ENCODE data around the gene SLC24A1. TPM values are rescaled to one million over a fixed set of nuclear protein-coding genes. Genes with fewer than 3 reads are reported as not detected.

SLC24A1 gene
- total RNA-seq, 1 donor from 2014 or later, result 11.8 TPM

GRCh38 chr15:65619626-65620290 lies 2.0 kb upstream of the SLC24A1 start:
- Histone ChIP-seq H3K4me1 (no peaks in the 10 kb centered on the region), H3K4me3 (no peak overlapping the region), H3K36me3 (peaks cover 6% of the 10 kb centered on the region), H3K27ac (no peak overlapping the region), H3K27me3 (no peaks in the 10 kb centered on the region), H3K9me3 (no peaks in the 10 kb centered on the region)
- intact Hi-C loops (cut with DNase I), result no loop called here
- ATAC-seq, result no peak
- no peak for TF ChIP-seq CTCF (IDR thresholded peaks at IDR 0.05)
- DNase-seq, result no peak

GRCh38 chr15:65620833-65621232 lies 905 bp upstream of the SLC24A1 start:
- Histone ChIP-seq H3K27me3 (no peaks in the 10 kb centered on the region), H3K27ac (no peak overlapping the region), H3K4me1 (no peaks in the 10 kb centered on the region), H3K9me3 (no peaks in the 10 kb centered on the region), H3K36me3 (peaks cover 13% of the 10 kb centered on the region), H3K4me3 (no peak overlapping the region)
- TF ChIP-seq CTCF (IDR thresholded peaks at IDR 0.05), result no peak
- ATAC-seq (no peak), DNase-seq (no peak)
- intact Hi-C loops (cut with DNase I), result no loop called here

DNA sequence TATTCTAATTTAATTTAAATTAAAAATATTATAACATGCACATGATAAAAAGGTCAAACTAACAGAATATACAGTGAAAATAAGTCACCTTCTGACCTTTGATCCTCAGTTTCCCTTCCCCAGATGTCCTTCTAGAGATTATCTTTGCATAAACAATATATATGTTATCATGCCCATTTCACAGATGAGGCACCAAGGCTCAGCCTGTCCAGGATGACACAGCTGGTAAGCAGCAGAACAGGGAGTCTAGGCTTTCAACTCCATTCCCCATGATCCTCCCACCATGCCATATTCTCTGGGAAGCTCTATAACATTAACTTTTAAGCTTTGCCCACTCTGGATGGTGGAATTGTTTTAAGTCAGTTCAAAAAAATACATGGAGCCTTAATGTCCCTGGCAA lies 1.4 kb downstream of the SLC24A1 start:
- Histone ChIP-seq H3K4me1 (no peaks in the 10 kb centered on the region), H3K27ac (no peak overlapping the region), H3K4me3 (no peak overlapping the region), H3K27me3 (no peaks in the 10 kb centered on the region), H3K36me3 (peaks cover 19% of the 10 kb centered on the region), H3K9me3 (no peaks in the 10 kb centered on the region)
- intact Hi-C loops (cut with DNase I), result no loop called here
- TF ChIP-seq CTCF (IDR thresholded peaks at IDR 0.05), result no peak
- no peak for ATAC-seq
- no peak for DNase-seq

- no peak for TF ChIP-seq CTCF (IDR thresholded peaks at IDR 0.05)
- ATAC-seq (no peak), DNase-seq (no peak)
- no peaks in the 10 kb centered on the region for H3K9me3 ChIP-seq
- H3K4me3 ChIP-seq, result no peak overlapping the region
- no peaks in the 10 kb centered on the region for H3K4me1 ChIP-seq
- H3K36me3 ChIP-seq, result peaks cover 19% of the 10 kb centered on the region
- intact Hi-C loops (cut with DNase I), result no loop called here
- no peaks in the 10 kb centered on the region for H3K27me3 ChIP-seq
- H3K27ac ChIP-seq, result no peak overlapping the region
These were observed 5.1 kb downstream of the SLC24A1 start for GRCh38 chr15:65626856-65627255.

DNA sequence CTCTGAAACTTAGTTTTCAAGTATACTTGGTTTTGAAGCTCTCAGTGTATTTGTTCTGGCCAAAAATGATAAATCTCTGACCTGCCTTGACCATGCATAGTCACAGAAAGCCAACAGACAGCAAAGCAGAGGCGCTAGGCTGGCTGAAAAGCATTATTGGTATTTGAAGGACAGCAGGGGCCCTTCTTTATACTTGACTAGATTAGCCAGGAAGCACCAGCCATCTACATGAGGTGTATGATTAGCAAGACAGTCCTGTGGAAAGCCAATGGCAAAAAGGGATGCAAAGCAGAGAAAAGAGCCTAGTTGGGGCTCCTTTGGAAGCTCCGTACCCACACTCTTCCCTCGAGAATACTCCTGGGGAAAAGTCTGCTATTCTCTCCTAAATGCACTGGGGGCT lies 7.8 kb downstream of the SLC24A1 start:
- Histone ChIP-seq H3K4me3 (no peak overlapping the region), H3K4me1 (no peaks in the 10 kb centered on the region), H3K9me3 (no peaks in the 10 kb centered on the region), H3K27ac (no peak overlapping the region), H3K36me3 (peaks cover 15% of the 10 kb centered on the region), H3K27me3 (no peaks in the 10 kb centered on the region)
- DNase-seq, result no peak
- no peak for ATAC-seq
- intact Hi-C loops (cut with DNase I), result no loop called here
- no peak for TF ChIP-seq CTCF (IDR thresholded peaks at IDR 0.05)

DNA sequence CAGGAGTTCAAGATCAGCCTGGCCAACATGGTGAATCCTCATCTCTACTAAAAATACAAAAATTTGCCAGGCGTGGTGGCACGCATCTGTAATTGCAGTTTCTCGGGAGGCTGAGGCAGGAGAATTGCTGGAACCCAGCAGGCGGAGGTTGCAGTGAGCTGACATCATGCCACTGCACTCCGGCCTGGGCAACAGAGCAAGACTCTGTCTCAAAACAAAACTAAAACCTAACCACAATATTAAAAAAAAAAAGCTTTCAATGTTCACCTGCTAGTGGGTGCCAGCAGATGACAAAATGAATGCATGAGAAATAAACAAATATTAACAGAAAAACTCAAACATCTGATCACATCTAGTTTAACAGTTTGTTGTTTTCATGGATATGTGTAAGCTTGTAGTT lies 9.0 kb downstream of the SLC24A1 start:
- intact Hi-C loops (cut with DNase I), result no loop called here
- Histone ChIP-seq H3K4me1 (no peaks in the 10 kb centered on the region), H3K27ac (no peak overlapping the region), H3K9me3 (no peaks in the 10 kb centered on the region), H3K4me3 (no peak overlapping the region), H3K36me3 (peaks cover 7% of the 10 kb centered on the region), H3K27me3 (no peaks in the 10 kb centered on the region)
- ATAC-seq (no peak), DNase-seq (no peak)
- TF ChIP-seq CTCF (IDR thresholded peaks at IDR 0.05), result no peak

Measured in upper lobe of right lung (tissue), 1 donor.